GM12892 (cell line): ENCODE results near the gene ILK.

Experiments used
- POLR2A ChIP-seq: IDR thresholded peaks from 2 replicates; pipeline ENCODE4 v1.6.1; 2011; ENCODE audit warnings: low read depth, low read length, control low read depth
- POLR2AphosphoS5 ChIP-seq: IDR thresholded peaks from 2 replicates; pipeline ENCODE4 v1.6.1; 2011; ENCODE audit warnings: low read depth, low read length, control low read depth
- TAF1 ChIP-seq: IDR thresholded peaks from 2 replicates; pipeline ENCODE4 v1.6.1; 2011; ENCODE audit warnings: low read depth, mild to moderate bottlenecking, control low read depth, low read length, borderline replicate concordance

DNA sequence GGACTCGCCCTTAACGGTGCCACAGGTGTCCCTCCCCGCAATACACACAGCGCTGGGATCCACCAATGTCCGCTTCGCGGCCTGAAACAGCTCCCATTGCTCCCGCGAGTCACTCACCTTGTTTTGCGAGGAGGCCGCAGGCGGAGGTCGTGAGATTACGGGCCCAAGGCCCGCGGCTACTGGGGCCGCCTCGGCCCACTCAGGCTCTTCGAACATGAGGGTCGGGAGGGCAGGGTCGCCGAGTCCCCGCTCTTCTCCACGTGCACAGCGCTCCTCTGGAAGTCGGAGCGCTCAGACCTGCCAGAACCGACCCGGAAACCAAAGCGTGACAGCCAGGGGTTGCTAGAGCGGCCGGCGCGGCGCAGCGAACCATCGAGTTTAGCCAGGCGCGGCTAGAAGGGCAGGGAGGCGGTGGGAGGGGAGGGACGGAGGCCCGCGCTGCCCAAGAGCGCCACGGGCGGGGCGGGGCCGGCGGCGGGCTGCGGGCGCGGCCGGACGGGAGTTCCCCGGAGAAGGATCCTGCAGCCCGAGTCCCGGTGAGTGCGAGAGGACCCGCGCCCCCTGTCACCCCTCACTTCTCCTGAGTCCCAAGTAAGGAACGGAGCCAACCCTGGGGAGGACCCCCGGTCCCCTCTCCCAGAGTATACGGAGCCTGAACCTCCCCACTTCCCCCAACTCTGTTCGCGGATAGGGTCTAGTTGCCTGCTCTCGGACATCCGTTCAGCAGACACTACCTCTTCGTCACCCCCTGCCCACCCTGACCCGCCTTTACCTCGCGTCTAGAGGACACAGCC is at the start of gene ILK, which contains the start of gene RRP8:
- TF ChIP-seq POLR2A (peak; percentile 85), TAF1 (peak; percentile 84), POLR2AphosphoS5 (peak; percentile 80)
